Natural killer cell (primary cell): ENCODE results near the gene ZSCAN5B. TPM values are rescaled to one million over a fixed set of nuclear protein-coding genes. Genes with fewer than 3 reads are reported as not detected.
A peak's percentile ranks its signal among the peaks of the same experiment; 100 is the strongest.

Source experiments
- ATAC-seq, 3 donors: fragments of 150-1000 bp in 2 of 3; fragments of 200-7000 bp in 1 of 3; cut with Tn5 transposase; 1 replicate in 1 of 3; 2 replicates in 2 of 3; pipeline ENCODE4 v1.10.0; 2021; ENCODE audit warnings: mild to moderate bottlenecking in 2 of 3, moderate library complexity in 2 of 3
- DNase-seq, 2 donors: peaks; one replicate each; pipeline versions ENCODE4 v3.0.0 to v3.0.0-alpha.2; 2013 to 2021; ENCODE audit warnings: mixed read lengths in 1 of 2
- H3K27ac ChIP-seq: one replicate; pipeline ENCODE4 v1.5.1; 2013; ENCODE audit warnings: mild to moderate bottlenecking, low read length
- H3K27me3 ChIP-seq: one replicate; pipeline ENCODE4 v1.6.1; 2013; ENCODE audit warnings: low read length; ENCODE audit not compliant: control insufficient read depth, insufficient read depth
- H3K36me3 ChIP-seq: one replicate; pipeline ENCODE4 v1.6.1; 2013; ENCODE audit warnings: low read length; ENCODE audit not compliant: control insufficient read depth, insufficient read depth
- H3K4me1 ChIP-seq: one replicate; pipeline ENCODE4 v1.6.1; 2013; ENCODE audit warnings: low read length; ENCODE audit not compliant: control insufficient read depth, insufficient read depth
- H3K4me3 ChIP-seq: one replicate; pipeline ENCODE4 v1.5.1; 2013; ENCODE audit warnings: low read length
- H3K9me3 ChIP-seq: one replicate; pipeline ENCODE4 v1.6.1; 2013; ENCODE audit warnings: low read length; ENCODE audit not compliant: control insufficient read depth, insufficient read depth
- H3K27ac Mint-ChIP-seq, 2 donors: one replicate each; pipeline ENCODE4 v1.8.0; 2022; ENCODE audit warnings: mild to moderate bottlenecking in 2 of 2, mixed read lengths in 2 of 2, moderate library complexity in 1 of 2
- H3K27me3 Mint-ChIP-seq, 2 donors: one replicate each; pipeline ENCODE4 v1.8.0; 2022; ENCODE audit warnings: low read depth in 2 of 2, mixed read lengths in 2 of 2
- H3K36me3 Mint-ChIP-seq: one replicate; pipeline ENCODE4 v1.8.0; 2022; ENCODE audit warnings: mixed read lengths
- H3K4me1 Mint-ChIP-seq, 2 donors: one replicate each; pipeline ENCODE4 v1.8.0; 2022; ENCODE audit warnings: mixed read lengths in 2 of 2
- H3K4me3 Mint-ChIP-seq: one replicate; pipeline ENCODE4 v1.8.0; 2022; ENCODE audit warnings: mild to moderate bottlenecking, moderate library complexity, mixed read lengths
- H3K9me3 Mint-ChIP-seq, 2 donors: one replicate each; pipeline ENCODE4 v1.8.0; 2022; ENCODE audit warnings: mixed read lengths in 2 of 2
- CTCF ChIP-seq: fragments of 200-600 bp; IDR thresholded peaks from one replicate; pipeline ENCODE4 v1.8.0; 2022; ENCODE audit warnings: antibody characterized with exemption
- WGBS: methylation state at CpG from one replicate; pipeline ENCODE4 v1.1.7; 2013; ENCODE audit warnings: missing lambda C conversion rate; ENCODE audit not compliant: insufficient coverage; 5-methylcytosine and 5-hydroxymethylcytosine counted together
- intact Hi-C: fragments of 100-400 bp; cut with micrococcal nuclease; formaldehyde crosslinking; loops from one replicate; pipeline ENCODE4 v1.14.2; 2022
- total RNA-seq, 4 donors: library from RNA; stranded (reverse); fragments of 120-200 nt in 1 of 4; gene quantifications; one replicate each; pipeline versions ENCODE4 v1.2.3 to v1.2.4, GENCODE V29; 2013 to 2022

The ZSCAN5B gene
- total RNA-seq, 3 donors from 2014 or later (not counting 1 experiment from before 2014, with no cell fraction given), result not detected

GRCh38 chr19:56141417-56141993 lies 56.1 kb downstream of the ZSCAN5B start:
- DNase-seq (peak in 1 of 2 donors; percentile 69), ATAC-seq (no peak)
- Mint-ChIP-seq H3K36me3 (no peaks in the 10 kb centered on the region), H3K4me1 (peaks cover 27 to 40% of the 10 kb centered on the region in 2 donors), H3K4me3 (peak overlapping the region; percentile 99), H3K9me3 (no peaks in the 10 kb centered on the region), H3K27me3 (no peaks in the 10 kb centered on the region), H3K27ac (peak overlapping the region; percentile 95)
- H3K4me1 ChIP-seq, result peaks cover 15% of the 10 kb centered on the region
- peak overlapping the region; percentile 66 for H3K27ac ChIP-seq
- no peaks in the 10 kb centered on the region for H3K36me3 ChIP-seq
- intact Hi-C loops, result loop anchor here (1.0 to 2.0 kb wide), 2 partner anchors 31 to 174 kb away; no protein-coding TSS in a partner anchor
- peak overlapping the region; percentile 49 for H3K4me3 ChIP-seq
- no peaks in the 10 kb centered on the region for H3K9me3 ChIP-seq
- no peak for TF ChIP-seq CTCF
- 2% methylated on average over 18 of the region's 26 CpGs for WGBS
- no peaks in the 10 kb centered on the region for H3K27me3 ChIP-seq

- no peaks in the 10 kb centered on the region for H3K36me3 Mint-ChIP-seq
- H3K4me1 ChIP-seq, result peaks cover 15% of the 10 kb centered on the region
Observed at GRCh38 chr19:56140583-56141416, 56.8 kb downstream of the ZSCAN5B start, which contains the start of gene ZNF444. Gene ZNF444 (plus strand): TSS chr19:56141287. CDS start chr19:56146912, 5,625 bp downstream.

GRCh38 chr19:56139847-56140582 lies 57.6 kb downstream of the ZSCAN5B start:
- peaks cover 27 to 40% of the 10 kb centered on the region in 2 donors for H3K4me1 Mint-ChIP-seq
- H3K36me3 Mint-ChIP-seq, result no peaks in the 10 kb centered on the region
- no peaks in the 10 kb centered on the region for H3K27me3 ChIP-seq
- H3K27ac ChIP-seq, result peak overlapping the region; percentile 66
- ATAC-seq, result no peak
- DNase-seq, result peak in 1 of 2 donors; percentile 34
- TF ChIP-seq CTCF, result no peak
- peaks cover 15% of the 10 kb centered on the region for H3K4me1 ChIP-seq
- no peaks in the 10 kb centered on the region for H3K27me3 Mint-ChIP-seq
- H3K4me3 ChIP-seq, result peak overlapping the region; percentile 49
- peak overlapping the region; percentile 95 for H3K27ac Mint-ChIP-seq
- H3K4me3 Mint-ChIP-seq, result peak overlapping the region; percentile 99
- intact Hi-C loops, result loop anchor here (1.0 to 2.0 kb wide), 2 partner anchors 19 to 29 kb away; partner anchors contain the start of gene ZNF787
- 44% methylated on average over 22 of the region's 22 CpGs for WGBS
- no peaks in the 10 kb centered on the region for H3K9me3 ChIP-seq
- no peaks in the 10 kb centered on the region for H3K9me3 Mint-ChIP-seq
- no peaks in the 10 kb centered on the region for H3K36me3 ChIP-seq

More at GRCh38 chr19:56140583-56141416, 56.8 kb downstream of the ZSCAN5B start, which contains the start of gene ZNF444:
- Mint-ChIP-seq H3K4me3 (peak within 1 kb of the TSS; percentile 99), H3K27ac (peak within 1 kb of the TSS; percentile 95), H3K4me1 (peaks cover 27 to 40% of the 10 kb centered on the region in 2 donors), H3K9me3 (no peaks in the 10 kb centered on the region), H3K27me3 (no peaks in the 10 kb centered on the region)
- intact Hi-C loops, result loop anchor here (1.0 to 2.0 kb wide), 3 partner anchors 19 to 175 kb away; partner anchors contain the start of gene ZNF787
- under 1% methylated on average over 56 of the region's 56 CpGs for WGBS
- H3K4me3 ChIP-seq, result peak within 1 kb of the TSS; percentile 49
- DNase-seq (peak; percentile 92 to 99), ATAC-seq (peak; percentile 90 to 97 (median 94))
- H3K27ac ChIP-seq, result peak within 1 kb of the TSS; percentile 66
- no peaks in the 10 kb centered on the region for H3K36me3 ChIP-seq
- no peaks in the 10 kb centered on the region for H3K9me3 ChIP-seq
- no peaks in the 10 kb centered on the region for H3K27me3 ChIP-seq
- TF ChIP-seq CTCF, result no peak

Other genes with a start within 250 kb of the ZSCAN5B start
- gene NLRP8, start 250.0 kb downstream of the ZSCAN5B start, total RNA-seq, result not detected
- gene NLRP5, start 211.0 kb downstream of the ZSCAN5B start, total RNA-seq, result not detected
- gene ZNF787, start 76.5 kb downstream of the ZSCAN5B start, total RNA-seq, result 10 to 100 TPM; 23.9 to 42.0 (median 36.9) TPM
- 10 to 100 TPM; 14.5 to 21.9 (median 16.7) TPM for gene ZNF444, start 56.5 kb downstream of the ZSCAN5B start, total RNA-seq
- gene GALP, start 21.8 kb downstream of the ZSCAN5B start, total RNA-seq, result not detected
- not detected for gene ZSCAN5C, start 4.5 kb upstream of the ZSCAN5B start, total RNA-seq
- gene EDDM13, start 75.0 kb upstream of the ZSCAN5B start, total RNA-seq, result 1 to 10 TPM; 1.5 to 3.1 (median 2.6) TPM
- gene ZSCAN5A, start 117.1 kb upstream of the ZSCAN5B start, total RNA-seq, result 10 to 100 TPM in 1 of 3 donors, 1 to 10 TPM in 2; 6.7 to 10.2 (median 7.9) TPM
- gene ZNF582, start 195.8 kb upstream of the ZSCAN5B start, total RNA-seq, result 1 to 10 TPM; 1.3 to 3.3 (median 2.8) TPM
- 1 to 10 TPM; 2.7 to 5.1 (median 3.3) TPM for gene ZNF583, start 206.5 kb upstream of the ZSCAN5B start, total RNA-seq